Fibroblast of pulmonary artery (primary cell): ENCODE data around the gene DUS3L.
"Not testable (repeated sequence)": the region's sequence is repeated elsewhere in the genome, so short reads cannot be mapped to it uniquely, and the experiment has no call there.

Experiments
- DNase-seq: peaks from one replicate; pipeline ENCODE4 v3.0.0-alpha.2; 2010; ENCODE audit warnings: low read depth
- H3K4me3 ChIP-seq: replicated peaks from 2 replicates; pipeline ENCODE4 v1.5.1; 2011; ENCODE audit warnings: low read depth, mild to moderate bottlenecking, control low read depth, low read length, moderate library complexity
- TF ChIP-seq, protein P1 (sequence below): IDR thresholded peaks from 2 replicates; pipeline ENCODE4 v1.5.1; 2011; ENCODE audit warnings: mild to moderate bottlenecking, control low read depth, low read length, inconsistent platforms; ENCODE audit errors: missing control alignments

Gene DUS3L

DNA sequence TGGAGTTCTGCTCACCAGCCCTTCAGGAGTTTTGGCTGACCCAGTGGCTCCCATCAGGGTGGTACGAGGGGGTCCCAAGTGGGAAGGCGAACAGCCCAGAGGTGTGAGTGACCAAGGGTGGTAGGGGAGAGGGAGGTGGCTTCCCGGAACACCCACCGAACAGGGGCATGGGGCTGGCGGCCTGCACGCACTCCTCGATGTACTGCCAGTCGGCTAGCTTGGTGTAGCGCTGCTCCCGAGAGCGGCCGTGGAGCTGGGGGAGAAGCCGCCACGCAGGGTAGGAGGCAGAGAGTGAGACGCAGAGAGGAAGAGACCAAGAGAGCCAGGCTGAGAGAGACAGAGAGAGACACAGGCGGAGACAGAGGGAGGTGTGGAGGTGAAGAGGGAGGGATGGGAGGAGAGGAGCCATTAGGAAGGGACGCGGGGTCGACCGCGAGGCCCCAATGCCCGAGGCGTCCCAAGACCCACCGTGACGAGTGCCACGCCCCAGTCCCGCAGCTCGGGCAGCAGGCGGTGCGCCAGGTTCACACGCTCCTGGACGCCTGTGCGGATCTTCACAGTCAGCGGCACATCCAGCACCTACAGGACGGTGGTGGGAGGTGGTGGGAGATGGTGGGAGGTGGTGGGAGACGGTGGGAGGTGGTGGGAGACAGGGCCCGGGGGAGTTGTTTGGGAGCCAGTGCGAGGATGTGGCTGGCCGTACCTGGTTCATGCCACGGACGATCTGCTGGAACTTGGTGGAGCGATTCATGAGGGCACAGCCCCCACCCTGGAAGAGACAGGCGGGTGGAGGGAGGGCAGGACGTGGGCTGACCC is 4.2 kb downstream of the DUS3L start:
- DNase-seq, result no peak
- TF ChIP-seq, protein P1, sequence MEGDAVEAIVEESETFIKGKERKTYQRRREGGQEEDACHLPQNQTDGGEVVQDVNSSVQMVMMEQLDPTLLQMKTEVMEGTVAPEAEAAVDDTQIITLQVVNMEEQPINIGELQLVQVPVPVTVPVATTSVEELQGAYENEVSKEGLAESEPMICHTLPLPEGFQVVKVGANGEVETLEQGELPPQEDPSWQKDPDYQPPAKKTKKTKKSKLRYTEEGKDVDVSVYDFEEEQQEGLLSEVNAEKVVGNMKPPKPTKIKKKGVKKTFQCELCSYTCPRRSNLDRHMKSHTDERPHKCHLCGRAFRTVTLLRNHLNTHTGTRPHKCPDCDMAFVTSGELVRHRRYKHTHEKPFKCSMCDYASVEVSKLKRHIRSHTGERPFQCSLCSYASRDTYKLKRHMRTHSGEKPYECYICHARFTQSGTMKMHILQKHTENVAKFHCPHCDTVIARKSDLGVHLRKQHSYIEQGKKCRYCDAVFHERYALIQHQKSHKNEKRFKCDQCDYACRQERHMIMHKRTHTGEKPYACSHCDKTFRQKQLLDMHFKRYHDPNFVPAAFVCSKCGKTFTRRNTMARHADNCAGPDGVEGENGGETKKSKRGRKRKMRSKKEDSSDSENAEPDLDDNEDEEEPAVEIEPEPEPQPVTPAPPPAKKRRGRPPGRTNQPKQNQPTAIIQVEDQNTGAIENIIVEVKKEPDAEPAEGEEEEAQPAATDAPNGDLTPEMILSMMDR, result no peak
- H3K4me3 ChIP-seq, result no peak overlapping the region

DNA sequence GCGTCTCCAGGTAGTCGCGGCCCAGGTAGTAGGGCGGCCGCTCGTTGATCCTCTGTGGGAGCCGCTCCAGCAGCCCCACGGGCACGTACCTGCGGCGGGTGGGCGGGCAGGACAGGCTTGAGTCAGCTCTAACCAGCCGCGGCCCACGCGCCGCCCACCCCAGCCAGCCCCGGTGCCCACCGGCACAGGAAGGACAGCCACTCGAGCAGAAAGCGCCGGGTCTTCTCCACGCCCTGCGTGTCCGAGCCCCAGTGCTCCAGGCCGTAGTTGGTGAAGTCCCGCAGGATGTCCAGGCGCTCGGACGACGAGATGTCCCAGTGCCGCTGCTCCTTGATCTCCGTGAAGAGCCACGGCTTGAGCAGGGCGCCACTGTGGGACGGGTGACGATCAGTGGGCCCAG is 5.5 kb downstream of the DUS3L start:
- H3K4me3 ChIP-seq, result no peak overlapping the region
- DNase-seq, result no peak
- TF ChIP-seq, protein P1, result no peak

DNA sequence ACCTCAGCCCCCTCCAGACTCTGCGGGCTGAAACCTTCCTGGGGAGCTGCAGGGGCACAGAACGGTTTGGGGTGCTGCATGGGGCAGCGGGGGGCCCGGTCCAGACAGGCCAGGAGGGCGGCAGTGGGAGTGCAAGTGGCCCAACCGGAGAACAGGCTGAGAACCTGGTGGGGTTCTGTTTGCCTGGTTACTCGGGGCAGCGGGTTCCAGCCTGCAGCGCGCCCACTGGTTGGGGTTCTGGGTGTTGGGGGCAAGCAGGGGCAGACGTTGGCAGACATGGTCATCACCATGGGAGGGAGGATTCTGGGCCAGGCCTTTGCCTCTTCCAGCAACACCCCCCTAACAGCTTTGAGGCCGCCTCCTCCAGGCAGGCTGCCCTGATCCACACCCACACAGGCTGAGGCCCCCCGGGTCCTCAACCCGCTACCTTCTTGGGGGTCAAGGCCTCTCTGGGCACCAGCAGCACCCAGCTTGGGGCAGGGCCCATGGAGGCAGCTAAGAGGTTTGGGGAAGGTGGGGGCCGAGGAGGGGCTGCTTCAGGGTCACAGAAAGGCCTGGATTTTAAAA is 6.3 kb downstream of the DUS3L start, which contains the start of gene PRR22:
Gene PRR22, minus strand, starts transcription at position 166 of the 567 bp plus-strand sequence. Its CDS starts 86 bp downstream, at position 80.
- no peak within 1 kb of the TSS for H3K4me3 ChIP-seq
- DNase-seq, result no peak
- TF ChIP-seq, protein P1, result no peak

DNA sequence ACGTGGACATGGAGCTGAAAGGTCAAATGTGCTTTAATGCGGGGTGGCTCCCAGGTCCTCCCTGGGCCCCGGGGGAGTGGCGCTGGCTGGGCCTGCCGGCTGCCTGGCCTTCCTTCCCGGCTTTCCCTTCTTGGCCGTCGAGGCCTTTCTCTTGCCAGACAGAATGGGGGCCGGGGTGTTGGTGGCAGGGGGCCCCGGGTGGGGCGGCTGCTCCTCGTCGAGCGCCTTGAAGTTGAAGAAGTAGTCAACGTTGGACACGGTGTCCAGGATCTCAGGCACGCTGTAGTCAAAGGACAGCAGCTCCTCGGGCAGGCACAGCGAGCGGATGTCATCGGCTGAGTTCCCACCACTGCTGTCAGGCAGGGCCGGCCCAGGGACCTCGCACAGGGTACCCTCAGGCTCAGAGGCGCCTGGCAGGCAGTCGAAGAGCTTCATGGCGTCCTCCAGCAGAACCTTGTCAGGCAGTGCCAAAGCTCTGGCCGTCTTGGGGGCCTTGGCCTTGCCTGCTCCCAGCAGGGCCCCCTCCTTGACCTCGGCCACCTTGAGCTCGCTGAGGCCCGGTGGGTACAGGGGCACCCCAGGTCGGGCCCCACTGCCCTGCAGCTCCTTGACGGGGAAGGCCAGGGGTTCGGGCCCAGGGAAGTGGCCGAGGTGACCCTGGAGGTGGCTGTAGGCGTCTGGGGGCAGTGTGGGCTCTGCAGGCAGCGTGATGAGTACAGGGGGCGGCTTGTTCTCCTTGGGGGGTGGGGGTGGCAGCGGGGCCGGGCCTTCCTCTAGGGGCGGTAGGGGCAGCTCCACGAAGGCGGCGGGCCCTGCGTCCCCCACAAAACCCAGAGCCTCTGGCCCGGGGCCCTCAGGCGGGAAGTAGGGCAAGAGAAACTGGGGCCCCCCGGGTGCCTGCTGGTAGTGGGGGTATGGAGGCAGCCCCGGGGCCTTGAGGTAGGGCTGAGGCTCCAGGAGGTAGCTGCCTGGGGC is 7.7 kb downstream of the DUS3L start:
- DNase-seq, result no peak
- no peak overlapping the region for H3K4me3 ChIP-seq
- TF ChIP-seq, protein P1, result no peak

DNA sequence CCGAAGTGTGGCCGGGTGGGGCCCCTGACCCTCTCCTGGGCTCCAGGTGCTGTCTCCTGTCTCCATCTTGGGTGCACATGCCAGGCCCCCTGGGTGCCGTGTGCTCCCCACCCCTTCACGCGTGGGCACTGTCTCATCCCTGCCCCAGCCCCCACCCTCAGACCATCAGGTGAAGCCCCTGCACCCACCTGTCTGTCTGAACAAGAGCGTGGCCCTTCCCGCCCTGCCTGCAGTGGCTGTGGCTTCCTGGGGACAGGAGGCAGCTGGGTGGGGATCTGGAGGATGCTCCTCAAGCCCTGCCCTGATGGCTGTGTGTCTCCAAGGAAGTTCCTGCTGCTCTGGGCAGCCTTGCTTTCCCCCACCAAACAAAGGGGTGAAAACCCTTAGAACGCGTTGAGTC is 8.6 kb downstream of the DUS3L start:
- TF ChIP-seq, protein P1, result no peak
- no peak overlapping the region for H3K4me3 ChIP-seq
- DNase-seq, result no peak

DNA sequence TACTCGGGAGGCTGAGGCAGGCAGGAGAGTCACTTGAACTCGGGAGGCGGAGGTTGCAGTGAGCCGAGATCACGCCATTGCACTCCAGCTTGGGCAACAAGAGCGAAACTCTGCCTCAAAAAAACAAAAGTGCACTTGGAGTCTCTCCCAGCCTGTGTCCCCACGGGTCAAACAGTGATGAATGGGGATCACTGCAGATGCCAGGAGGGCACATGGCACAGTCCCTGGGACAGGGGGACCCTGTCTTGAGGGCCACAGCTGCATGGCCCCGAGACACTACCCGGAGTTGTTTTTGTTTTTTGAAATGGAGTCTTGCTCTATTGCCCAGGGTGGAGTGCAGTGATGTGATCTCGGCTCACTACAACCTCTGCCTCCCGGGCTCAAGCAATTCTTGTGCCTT is 10.0 kb downstream of the DUS3L start:
- not testable (repeated sequence) for DNase-seq, H3K4me3 ChIP-seq

DNA sequence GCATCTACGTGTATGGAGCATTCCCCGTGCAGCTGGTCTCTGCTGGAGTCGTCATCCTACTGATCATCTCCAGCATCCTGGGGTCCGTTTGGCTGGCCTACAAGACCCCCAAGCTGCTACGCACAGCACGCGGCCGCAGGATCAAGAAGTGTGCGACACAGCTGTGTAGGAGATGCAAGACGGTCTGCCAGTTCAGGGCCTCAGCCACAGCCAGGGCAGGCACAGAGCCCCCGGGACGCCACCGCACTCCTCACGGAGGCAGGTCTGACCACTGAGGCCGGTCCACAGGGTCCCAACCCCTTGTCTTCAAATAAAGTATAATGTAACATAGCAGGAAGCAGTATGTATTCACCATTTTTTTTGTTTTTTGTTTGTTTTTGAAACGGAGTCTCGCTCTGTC is 12.6 kb downstream of the DUS3L start:
- no peak for DNase-seq
- TF ChIP-seq, protein P1, result no peak
- no peak overlapping the region for H3K4me3 ChIP-seq
